NCI-H345 treated with DMSO at 0.1 percent for 48 hours (cell line): Measurements from ENCODE around the gene HLA-DQA1.
"Not testable (repeated sequence)": the region's sequence is repeated elsewhere in the genome, so short reads cannot be mapped to it uniquely, and the experiment has no call there.

ENCODE experiments used
- DNase-seq: peaks from one replicate; lab custom pipeline; 2025; ENCODE audit not compliant: unreplicated experiment; lab: John Stamatoyannopoulos, UW

The HLA-DQA1 gene

GRCh38 chr6:32657819-32658218 is 20.6 kb downstream of the HLA-DQA1 start:
- DNase-seq: not testable (repeated sequence)

DNA sequence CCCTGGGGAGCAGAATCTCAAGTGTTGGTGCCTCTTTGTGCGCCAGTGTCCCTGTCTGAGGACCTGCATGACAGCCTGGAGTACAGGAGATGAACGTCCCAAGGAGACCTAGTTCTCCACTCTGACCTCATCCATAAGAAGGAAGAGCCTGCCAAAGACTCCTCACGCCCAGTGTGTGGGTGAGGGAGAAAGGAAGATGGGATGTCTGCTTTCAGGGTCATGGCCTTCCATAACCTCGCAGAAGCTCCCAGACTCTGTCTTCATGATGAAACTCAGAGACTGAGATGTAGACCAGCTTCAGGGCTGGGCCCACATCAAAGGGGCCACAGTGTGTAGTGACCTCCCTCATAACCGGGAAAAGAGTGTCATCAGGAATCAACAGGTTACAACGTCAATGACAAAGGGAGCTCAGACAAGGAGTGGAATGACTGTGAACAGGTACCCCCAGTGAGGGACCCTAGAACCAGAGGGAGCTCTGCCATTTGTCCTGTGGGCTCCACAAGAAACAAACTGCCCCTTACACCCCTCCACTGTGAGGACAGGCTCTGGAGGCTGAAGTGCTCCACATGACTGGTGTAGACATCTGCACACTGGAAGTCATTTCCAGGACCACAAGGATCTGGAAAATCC is 21.2 kb downstream of the HLA-DQA1 start:
- DNase-seq: no peak

DNA sequence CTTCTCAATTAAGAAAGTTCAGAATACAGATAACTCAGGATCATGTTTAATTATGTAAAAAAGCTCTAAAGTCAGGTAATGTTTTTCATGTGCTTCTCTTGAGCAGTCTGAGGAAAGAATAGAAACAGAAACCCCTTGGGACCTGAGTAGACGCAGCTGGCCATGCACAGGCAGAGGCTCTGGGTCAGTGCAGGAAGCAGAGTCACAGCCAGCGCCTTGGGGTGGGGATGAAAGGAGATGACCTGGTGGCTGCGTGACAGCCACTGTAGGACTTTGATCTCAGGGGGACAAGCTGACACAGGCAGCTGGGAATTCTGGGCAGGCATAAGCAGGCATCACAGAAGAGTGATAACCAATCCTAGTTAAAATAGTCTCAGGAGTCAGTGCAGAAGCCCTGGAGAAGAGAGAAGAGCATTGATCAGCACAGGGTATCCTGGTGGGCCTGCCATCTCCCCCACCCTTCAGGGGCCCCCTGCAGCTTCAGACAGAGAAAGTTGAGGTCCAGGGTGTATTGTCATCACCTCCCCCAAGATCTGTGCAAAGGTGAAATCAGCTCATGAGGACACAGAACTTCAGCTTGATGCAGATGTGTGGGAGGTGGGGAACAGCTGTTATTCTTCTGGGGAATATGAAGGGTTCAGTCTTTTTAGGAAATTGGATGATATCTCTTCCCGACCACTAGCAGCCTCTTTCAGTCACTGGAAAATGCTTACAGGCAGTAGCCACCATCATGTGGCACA is 22.8 kb downstream of the HLA-DQA1 start:
- DNase-seq: no peak

GRCh38 chr6:32662099-32662498 is 24.9 kb downstream of the HLA-DQA1 start:
- no peak for DNase-seq

GRCh38 chr6:32662836-32663235 is 25.6 kb downstream of the HLA-DQA1 start:
- no peak for DNase-seq

DNA sequence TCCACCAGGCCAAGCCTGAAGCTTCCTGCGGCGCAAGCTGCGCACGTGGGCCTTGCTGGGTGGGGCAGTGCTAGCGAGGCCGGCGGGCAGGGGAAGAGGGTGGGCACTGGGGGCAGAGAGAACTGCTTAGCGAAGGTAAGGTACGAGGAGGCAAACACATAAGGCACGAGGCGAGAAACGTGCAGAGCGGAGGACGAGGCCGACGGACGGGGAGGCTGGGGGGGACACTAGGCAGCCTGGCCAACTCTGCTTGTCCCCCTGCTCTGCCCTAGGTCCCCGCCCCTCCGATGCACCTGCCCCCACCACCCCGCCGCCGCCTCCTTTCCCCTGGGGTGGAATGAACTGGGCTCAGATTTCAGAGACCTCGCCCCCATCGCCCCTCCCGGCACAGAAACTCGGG is 27.1 kb downstream of the HLA-DQA1 start:
- no peak for DNase-seq

DNA sequence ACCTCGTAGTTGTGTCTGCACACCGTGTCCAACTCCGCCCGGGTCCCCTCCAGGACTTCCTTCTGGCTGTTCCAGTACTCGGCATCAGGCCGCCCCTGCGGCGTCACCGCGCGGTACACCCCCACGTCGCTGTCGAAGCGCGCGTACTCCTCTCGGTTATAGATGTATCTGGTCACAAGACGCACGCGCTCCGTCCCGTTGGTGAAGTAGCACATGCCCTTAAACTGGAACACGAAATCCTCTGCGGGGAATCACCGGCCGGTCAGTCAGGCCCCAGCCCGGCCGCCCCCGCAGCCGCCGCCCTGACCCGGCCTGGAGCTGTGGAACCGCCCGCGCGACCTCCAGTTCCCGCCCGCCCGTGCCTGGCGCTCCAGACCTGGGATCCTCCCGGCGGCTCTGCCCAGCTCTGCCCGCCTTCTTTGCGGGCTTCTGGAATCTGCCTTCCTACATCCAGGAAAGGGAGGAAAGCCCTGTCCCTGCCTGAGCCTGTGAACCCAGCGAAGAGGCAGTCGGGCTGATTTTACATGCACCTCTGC is 27.7 kb downstream of the HLA-DQA1 start:
- no peak for DNase-seq

GRCh38 chr6:32665661-32666060 is 28.5 kb downstream of the HLA-DQA1 start:
- no peak for DNase-seq

GRCh38 chr6:32666420-32667300 is 29.5 kb downstream of the HLA-DQA1 start, which contains the start of gene HLA-DQB1:
HLA-DQB1 (minus strand) TSS chr6:32666657; CDS start chr6:32666607, 50 bp downstream.
- no peak for DNase-seq

DNA sequence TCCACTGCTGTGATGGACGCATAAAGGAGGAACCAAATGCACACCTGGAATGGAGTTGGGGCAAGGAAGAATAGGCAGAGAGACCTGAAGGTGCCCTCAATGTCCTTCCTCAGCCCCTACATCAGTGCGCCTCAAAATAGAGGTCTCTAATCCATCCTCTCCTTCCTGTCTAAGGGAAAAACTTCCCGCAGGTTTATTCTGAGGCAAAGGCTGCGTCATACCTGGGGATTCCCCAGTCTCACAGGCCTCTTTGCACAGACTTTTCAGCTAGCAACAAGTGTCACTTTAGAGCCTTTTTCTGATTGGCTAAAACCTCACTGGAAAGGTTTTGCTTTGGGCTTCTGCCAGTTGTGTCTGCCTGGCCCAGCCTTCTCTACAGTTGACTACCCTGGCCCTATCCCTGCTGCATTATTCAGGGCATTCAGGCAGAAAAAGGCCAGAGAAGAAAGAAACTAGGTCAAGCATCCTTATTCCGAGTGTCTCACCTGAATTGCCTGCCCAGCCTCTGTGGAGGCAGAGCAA is 31.1 kb downstream of the HLA-DQA1 start:
- no peak for DNase-seq

DNA sequence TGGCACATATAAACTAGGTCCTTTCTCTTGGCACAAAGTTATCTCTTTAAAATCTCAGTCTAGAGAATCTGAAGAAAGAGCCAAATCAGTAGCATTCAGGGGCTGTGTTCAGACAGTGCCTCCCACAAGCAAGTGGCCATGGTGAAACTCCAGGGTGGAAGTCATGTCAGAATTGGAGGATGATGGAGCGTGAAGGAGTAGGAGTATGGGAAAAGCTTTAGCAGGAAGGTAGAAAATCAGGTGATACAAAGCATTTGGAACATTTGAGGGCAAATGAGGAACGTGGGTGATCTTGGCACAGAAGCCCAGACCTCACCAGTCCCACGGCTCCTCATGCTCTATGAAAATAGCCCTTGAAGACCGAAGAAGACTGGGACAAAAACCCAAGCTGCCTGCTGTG is 32.0 kb downstream of the HLA-DQA1 start:
- no peak for DNase-seq

DNA sequence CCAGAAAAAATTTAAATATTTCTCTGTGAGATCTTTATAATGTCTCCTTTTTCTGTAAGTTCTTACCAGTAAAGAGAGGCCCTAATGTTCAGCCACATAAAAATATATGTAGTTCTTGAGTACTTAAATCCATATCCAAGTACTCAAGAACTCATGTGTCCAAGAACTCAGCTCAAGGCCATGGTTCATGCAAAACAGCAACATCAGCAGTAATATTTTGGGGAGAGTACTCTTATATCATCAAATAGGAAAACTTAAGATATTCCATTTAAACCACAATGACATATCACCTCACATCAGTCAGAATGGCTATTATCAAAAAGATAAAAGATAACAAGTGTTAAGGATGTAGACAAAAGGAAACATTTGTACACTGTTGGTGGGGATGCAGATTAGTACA is 32.7 kb downstream of the HLA-DQA1 start:
- no peak for DNase-seq

DNA sequence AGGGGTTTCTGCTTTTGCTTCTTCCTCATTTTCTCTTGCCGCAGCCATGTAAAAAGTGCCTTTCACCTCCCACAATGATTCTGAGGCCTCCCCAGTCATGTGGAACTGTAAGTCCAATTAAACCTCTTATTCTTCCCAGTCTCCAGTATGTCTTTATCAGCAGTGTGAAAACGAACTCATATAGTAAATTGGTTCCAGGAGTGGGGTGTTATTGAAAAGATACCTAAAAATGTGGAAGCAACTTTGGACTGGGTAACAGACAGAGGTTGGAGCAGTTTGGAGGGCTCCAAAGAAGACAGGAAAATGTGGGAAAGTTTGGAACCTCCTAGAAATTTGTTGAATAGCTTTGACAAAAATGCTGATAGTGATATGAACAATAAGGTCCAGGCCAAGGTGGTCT is 34.7 kb downstream of the HLA-DQA1 start:
- not testable (repeated sequence) for DNase-seq

GRCh38 chr6:32674123-32674522 is 36.9 kb downstream of the HLA-DQA1 start:
- not testable (repeated sequence) for DNase-seq

GRCh38 chr6:32679492-32679891 is 42.3 kb downstream of the HLA-DQA1 start:
- no peak for DNase-seq

DNA sequence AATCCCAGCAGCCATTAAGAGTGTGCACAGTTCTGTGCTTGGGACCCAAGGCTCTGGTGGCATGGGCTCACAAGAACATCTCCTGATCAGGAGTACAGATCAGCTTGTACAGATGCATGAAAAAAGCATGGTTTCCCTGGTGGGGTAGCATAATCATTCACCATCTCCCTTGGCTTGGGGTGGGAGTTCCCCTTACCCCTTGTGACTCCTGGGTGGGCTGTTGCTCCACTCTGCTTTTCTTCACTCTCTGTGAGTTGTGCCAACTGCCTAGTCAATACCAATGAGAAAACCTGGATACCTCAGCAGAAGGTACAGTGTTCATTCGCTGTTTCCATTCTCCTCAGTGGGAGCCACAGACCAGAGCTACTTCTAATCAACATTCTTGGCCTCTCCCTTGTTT is 42.8 kb downstream of the HLA-DQA1 start:
- DNase-seq: no peak

DNA sequence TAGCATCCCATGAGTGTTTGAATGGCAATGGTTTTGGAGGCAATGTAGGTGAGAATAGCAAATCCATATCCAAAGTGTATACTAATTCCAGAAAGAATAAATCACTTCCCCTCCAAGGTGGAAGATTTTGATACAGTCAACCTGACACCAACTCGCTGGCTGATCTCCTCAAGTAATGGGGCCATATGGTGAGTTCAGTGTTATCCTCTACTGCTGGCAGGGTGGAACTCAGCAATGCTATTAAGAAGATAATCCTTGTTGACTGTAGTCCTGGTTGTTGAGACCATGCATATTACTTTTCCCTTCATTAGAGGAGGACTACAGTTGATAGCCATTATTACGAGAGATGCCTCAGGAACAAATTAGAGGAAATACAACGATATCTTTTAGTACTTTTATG is 47.0 kb downstream of the HLA-DQA1 start:
- no peak for DNase-seq

GRCh38 chr6:32685603-32686002 is 48.4 kb downstream of the HLA-DQA1 start:
- no peak for DNase-seq

DNA sequence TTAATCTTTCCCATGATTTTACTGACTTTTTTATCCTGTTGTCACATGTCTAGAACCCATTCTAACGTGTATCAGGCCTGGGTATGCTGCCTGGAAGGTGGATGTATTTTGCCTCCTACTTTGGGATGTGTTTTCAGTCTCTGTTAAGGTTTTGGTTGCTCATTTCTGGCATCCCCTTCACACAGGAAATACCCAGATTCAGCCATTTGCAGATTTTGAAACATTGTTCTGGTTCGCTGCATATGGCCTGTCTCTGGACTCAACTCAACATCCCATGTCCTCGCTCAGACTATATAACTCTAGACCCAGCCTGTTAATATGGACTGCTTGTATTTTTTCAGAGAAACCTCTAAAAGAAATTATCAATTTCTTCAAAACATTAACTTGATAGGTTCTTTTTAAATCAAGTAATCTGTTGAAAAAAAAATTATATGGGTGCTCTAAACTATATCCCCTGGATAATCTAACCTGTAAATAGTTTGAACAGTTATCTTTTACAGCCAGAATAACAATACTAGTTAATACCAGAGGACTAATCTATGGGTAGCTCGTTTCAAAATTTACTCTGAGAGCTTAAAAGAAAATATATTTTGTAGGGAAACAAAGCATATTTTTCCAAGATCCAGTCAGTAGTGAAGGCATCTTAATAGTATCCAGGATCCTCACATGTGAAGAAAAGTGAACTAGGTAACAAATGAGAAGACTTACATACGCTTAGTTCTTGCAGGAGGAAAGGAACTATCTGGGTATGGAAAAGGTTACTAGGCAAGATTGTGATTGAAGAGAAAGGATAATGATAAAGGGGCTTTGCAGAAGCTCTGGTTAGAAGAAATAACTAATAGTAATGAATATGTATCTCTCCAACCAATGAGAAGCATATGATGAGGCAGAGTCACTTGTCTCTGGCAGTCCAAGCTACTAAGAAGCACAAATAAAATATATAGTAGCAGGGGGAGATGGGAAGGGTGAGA is 52.6 kb downstream of the HLA-DQA1 start:
- DNase-seq: no peak

- no peak for DNase-seq
Measured at GRCh38 chr6:32692019-32692418, 54.8 kb downstream of the HLA-DQA1 start.
